Measurements from ENCODE around the gene ABCB10.

ABCB10 gene

GRCh38 chr1:229470406-229471043, 88.0 kb downstream of the ABCB10 start:
- DNase-seq, result no peak

DNA sequence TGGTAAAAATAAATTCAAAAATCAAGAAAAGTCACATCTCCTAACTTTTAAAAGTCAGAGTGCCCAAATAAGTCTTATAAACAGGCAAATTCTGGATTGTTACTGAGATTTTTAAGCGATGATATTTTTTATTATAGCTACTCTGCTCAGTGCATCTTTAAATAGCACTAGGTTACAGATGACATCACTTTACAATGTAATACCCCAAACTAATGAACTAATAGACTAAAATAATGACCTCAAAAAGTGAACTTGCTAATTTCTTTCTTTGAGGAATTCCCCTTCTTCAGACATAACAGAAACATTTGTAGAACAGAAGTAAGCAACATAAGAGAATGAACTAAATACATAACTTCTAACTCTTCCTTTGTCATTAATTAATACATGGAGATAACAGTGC, 91.6 kb downstream of the ABCB10 start:
- no peak for DNase-seq

Data from fibroblast of skin of right biceps (primary cell).